WERI-Rb-1 (cell line): ENCODE data around the gene UBR7.

ENCODE experiments used
- DNase-seq: peaks from one replicate; pipeline ENCODE4 v3.0.0-alpha.2; 2020
- H3K27ac ChIP-seq: fragments of 250-450 bp; sonication (Bioruptor Pico); 2 replicates; pipeline ENCODE4 v1.5.1; 2020; ENCODE audit warnings: mild to moderate bottlenecking, moderate library complexity
- H3K27me3 ChIP-seq: fragments of 250-450 bp; sonication (Bioruptor Pico); 2 replicates; pipeline ENCODE4 v1.5.1; 2021; ENCODE audit warnings: mild to moderate bottlenecking, low read depth, moderate library complexity; ENCODE audit not compliant: insufficient read depth, severe bottlenecking
- H3K36me3 ChIP-seq: fragments of 250-450 bp; sonication (Bioruptor Pico); 2 replicates; pipeline ENCODE4 v1.5.1; 2020; ENCODE audit warnings: mild to moderate bottlenecking, moderate library complexity
- H3K4me3 ChIP-seq: 2 replicates; pipeline ENCODE4 v1.5.1; 2011; ENCODE audit warnings: low read depth, mild to moderate bottlenecking, control low read depth, low read length
- H3K9me3 ChIP-seq: fragments of 250-450 bp; sonication (Bioruptor Pico); 2 replicates; pipeline ENCODE4 v1.5.1; 2021; ENCODE audit warnings: mild to moderate bottlenecking, moderate library complexity; ENCODE audit not compliant: severe bottlenecking
- CTCF ChIP-seq: IDR thresholded peaks from 2 replicates; pipeline ENCODE4 v1.5.1; 2011; ENCODE audit warnings: low read depth, mild to moderate bottlenecking, control low read depth, inconsistent platforms, low read length

UBR7 gene

GRCh38 chr14:93199031-93199430 lies 8.0 kb upstream of the UBR7 start:
- no peaks in the 10 kb centered on the region for H3K9me3 ChIP-seq
- TF ChIP-seq CTCF, result no peak
- H3K4me3 ChIP-seq, result no peak overlapping the region
- H3K36me3 ChIP-seq, result peaks cover 3% of the 10 kb centered on the region; the same call in 1 of the 2 replicates
- H3K27ac ChIP-seq, result peak overlapping the region; percentile 90
- H3K27me3 ChIP-seq, result no peaks in the 10 kb centered on the region
- peak; percentile 86 for DNase-seq

- no peak overlapping the region for H3K27ac ChIP-seq
- no peaks in the 10 kb centered on the region for H3K27me3 ChIP-seq
- TF ChIP-seq CTCF, result no peak
- peaks cover 8% of the 10 kb centered on the region; the same call in 1 of the 2 replicates for H3K36me3 ChIP-seq
- DNase-seq, result no peak
- H3K9me3 ChIP-seq, result no peaks in the 10 kb centered on the region
- no peak overlapping the region for H3K4me3 ChIP-seq
Observed at GRCh38 chr14:93200553-93200952, 6.5 kb upstream of the UBR7 start.

GRCh38 chr14:93201155-93201704 lies 5.8 kb upstream of the UBR7 start:
- Histone ChIP-seq H3K9me3 (no peaks in the 10 kb centered on the region), H3K4me3 (no peak overlapping the region), H3K36me3 (peaks cover 8% of the 10 kb centered on the region; the same call in 1 of the 2 replicates), H3K27me3 (no peaks in the 10 kb centered on the region), H3K27ac (no peak overlapping the region)
- DNase-seq, result no peak
- no peak for TF ChIP-seq CTCF

GRCh38 chr14:93207468-93208308 lies 632 bp downstream of the UBR7 start:
- TF ChIP-seq CTCF, result peak; percentile 58
- H3K4me3 ChIP-seq, result peak overlapping the region; percentile 94
- DNase-seq, result peak; percentile 68
- H3K27ac ChIP-seq, result peak overlapping the region; percentile 92
- no peaks in the 10 kb centered on the region for H3K9me3 ChIP-seq
- H3K27me3 ChIP-seq, result no peaks in the 10 kb centered on the region
- H3K36me3 ChIP-seq, result peaks cover 40% of the 10 kb centered on the region

- H3K27me3 ChIP-seq, result no peaks in the 10 kb centered on the region
- H3K27ac ChIP-seq, result no peak overlapping the region
- H3K36me3 ChIP-seq, result peaks cover 72% of the 10 kb centered on the region
- no peak for TF ChIP-seq CTCF
- H3K4me3 ChIP-seq, result no peak overlapping the region
- no peak for DNase-seq
- H3K9me3 ChIP-seq, result no peaks in the 10 kb centered on the region
Observed at GRCh38 chr14:93212432-93212831, 5.4 kb downstream of the UBR7 start.
